ENCODE measurements around the gene CLEC2L. TPM values are rescaled to one million over a fixed set of nuclear protein-coding genes. Genes with fewer than 3 reads are reported as not detected.

The CLEC2L gene
- total RNA-seq, 4 donors from 2014 or later: 3.1 TPM; not detected in 3

- 68 to 69% methylated on average over 5 of the region's 5 CpGs for WGBS, 2 donors
These were observed 33.4 kb upstream of the CLEC2L start for GRCh38 chr7:139490130-139490529.

DNA sequence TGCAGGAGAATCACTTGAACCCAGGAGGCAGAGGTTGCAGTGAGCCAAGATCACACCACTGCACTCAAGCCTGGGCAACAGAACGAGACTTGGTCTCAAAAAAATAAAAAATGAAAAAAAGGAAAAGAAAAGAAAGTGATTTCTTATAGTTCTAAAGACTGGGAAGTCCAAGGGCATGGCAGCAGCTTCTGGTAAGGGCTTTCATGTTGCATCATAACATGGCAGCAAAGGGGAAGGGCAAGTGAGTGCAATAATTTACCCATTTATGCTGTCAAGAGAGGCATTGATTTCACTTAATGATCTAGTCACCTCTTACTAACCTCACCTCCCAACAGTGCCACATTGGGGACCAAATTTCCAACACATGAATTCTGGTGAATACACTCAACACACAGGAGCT lies 31.2 kb upstream of the CLEC2L start:
- DNase-seq (ENCODE audit: low spot score in 2 of 2): no peak
- H3K36me3 ChIP-seq: no peaks in the 10 kb centered on the region
- 86 to 87% methylated on average over 1 of the region's 1 CpG for WGBS, 2 donors
- no peak overlapping the region for H3K4me3 ChIP-seq
- H3K4me1 ChIP-seq: peaks cover 0 to 5% (median 0%) of the 10 kb centered on the region in 4 donors
- no peaks in the 10 kb centered on the region for H3K27me3 ChIP-seq
- TF ChIP-seq CTCF (IDR thresholded peaks at IDR 0.05) (no peak), POLR2A (IDR thresholded peaks at IDR 0.05) (no peak), EP300 (IDR thresholded peaks at IDR 0.05) (no peak)
- H3K9me3 ChIP-seq: peaks cover 0 to 18% (median 0%) of the 10 kb centered on the region in 4 donors
- H3K27ac ChIP-seq: no peak overlapping the region

More at GRCh38 chr7:139490130-139490529, 33.4 kb upstream of the CLEC2L start:
- TF ChIP-seq POLR2A (IDR thresholded peaks at IDR 0.05): no peak
- TF ChIP-seq EP300 (IDR thresholded peaks at IDR 0.05): peak in 1 of 2 donors; percentile 39
- H3K27me3 ChIP-seq: peaks cover 0 to 13% of the 10 kb centered on the region in 2 donors
- H3K27ac ChIP-seq: peak overlapping the region in 1 of 4 donors; percentile 70
- H3K4me3 ChIP-seq: no peak overlapping the region
- peak in 1 of 2 donors; percentile 9 for DNase-seq (ENCODE audit: low spot score in 2 of 2)
- H3K9me3 ChIP-seq: peaks cover 0 to 18% (median 0%) of the 10 kb centered on the region in 4 donors
- peaks cover 0 to under 1% (median 0%) of the 10 kb centered on the region in 4 donors for H3K4me1 ChIP-seq
- no peaks in the 10 kb centered on the region for H3K36me3 ChIP-seq

DNA sequence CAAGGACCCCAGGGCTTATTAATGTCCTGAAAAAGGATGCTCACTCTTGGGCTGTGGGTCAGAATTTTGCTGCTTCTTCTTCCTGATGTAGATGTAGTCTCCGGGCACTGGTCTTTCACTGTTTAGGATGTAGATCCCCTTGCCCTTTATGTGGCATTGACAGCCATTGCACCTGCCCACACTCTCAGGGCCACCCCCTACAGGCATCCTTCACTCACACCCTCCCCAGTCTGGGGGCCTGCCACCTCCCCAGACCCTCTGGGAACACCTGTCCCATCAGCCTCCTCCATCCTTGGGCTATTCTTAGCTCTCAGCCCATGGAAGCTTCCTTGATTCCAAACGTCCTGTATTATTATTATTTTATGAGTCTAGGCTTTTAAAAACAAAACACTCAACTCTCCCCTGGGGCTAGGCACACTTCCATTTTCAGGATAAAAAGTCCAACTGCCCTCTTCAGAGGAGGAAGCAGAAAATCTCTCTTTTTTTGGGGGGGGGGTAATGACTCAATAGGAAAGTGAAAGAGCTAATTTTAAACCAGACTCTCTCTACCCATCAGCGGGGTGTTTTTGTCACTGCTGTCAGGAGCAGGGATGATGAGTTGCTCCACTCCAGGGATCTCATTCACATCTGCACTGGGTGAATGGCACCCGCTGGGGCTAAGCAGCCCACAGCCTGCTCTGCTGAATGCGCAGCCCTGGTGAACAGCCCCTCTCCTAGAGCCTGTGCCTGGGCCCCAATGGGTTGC lies 28.5 kb upstream of the CLEC2L start:
- Histone ChIP-seq H3K4me3 (no peak overlapping the region), H3K27me3 (no peaks in the 10 kb centered on the region), H3K9me3 (peaks cover 0 to 18% (median 0%) of the 10 kb centered on the region in 4 donors), H3K36me3 (no peaks in the 10 kb centered on the region), H3K27ac (no peak overlapping the region), H3K4me1 (peaks cover 0 to 9% (median 2%) of the 10 kb centered on the region in 4 donors)
- TF ChIP-seq EP300 (IDR thresholded peaks at IDR 0.05): no peak
- TF ChIP-seq POLR2A (IDR thresholded peaks at IDR 0.05): no peak
- no peak for TF ChIP-seq CTCF (IDR thresholded peaks at IDR 0.05)
- WGBS, 2 donors: 45 to 46% methylated on average over 5 of the region's 5 CpGs
- no peak for DNase-seq (ENCODE audit: low spot score in 2 of 2)

- peaks cover 0 to 11% (median 2%) of the 10 kb centered on the region in 4 donors for H3K4me1 ChIP-seq
- no peak for TF ChIP-seq CTCF (IDR thresholded peaks at IDR 0.05)
- no peak for TF ChIP-seq POLR2A (IDR thresholded peaks at IDR 0.05)
- no peak for TF ChIP-seq EP300 (IDR thresholded peaks at IDR 0.05)
- peaks cover 0 to 18% (median 0%) of the 10 kb centered on the region in 4 donors for H3K9me3 ChIP-seq
- no peaks in the 10 kb centered on the region for H3K36me3 ChIP-seq
- no peak overlapping the region for H3K4me3 ChIP-seq
- no peaks in the 10 kb centered on the region for H3K27me3 ChIP-seq
- 75 to 76% methylated on average over 8 of the region's 8 CpGs for WGBS, 2 donors
- DNase-seq (ENCODE audit: low spot score in 2 of 2): no peak
- no peak overlapping the region for H3K27ac ChIP-seq
These were observed 27.8 kb upstream of the CLEC2L start for GRCh38 chr7:139495580-139496125.

DNA sequence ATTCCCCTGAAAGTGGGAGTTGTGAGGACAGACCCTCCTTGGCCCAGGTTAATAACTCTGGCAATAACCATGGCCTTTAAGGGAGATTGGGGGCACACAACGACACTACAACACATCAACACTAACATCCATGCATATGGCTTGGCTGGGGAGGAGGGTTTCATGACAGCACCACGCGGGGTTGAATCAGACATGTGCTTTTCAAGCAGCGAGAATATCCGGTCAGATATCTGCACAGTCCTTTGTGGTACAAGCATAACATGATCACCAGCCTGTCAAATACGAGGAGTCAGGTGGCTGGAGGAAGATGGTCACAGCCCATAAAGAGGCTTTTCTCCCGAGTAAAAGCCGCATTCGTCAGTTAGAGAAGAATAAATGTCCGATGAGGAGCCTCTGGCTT lies 27.0 kb upstream of the CLEC2L start:
- TF ChIP-seq EP300 (IDR thresholded peaks at IDR 0.05) (no peak), CTCF (IDR thresholded peaks at IDR 0.05) (no peak), POLR2A (IDR thresholded peaks at IDR 0.05) (no peak)
- 80 to 81% methylated on average over 10 of the region's 10 CpGs for WGBS, 2 donors
- DNase-seq (ENCODE audit: low spot score in 2 of 2): no peak
- H3K9me3 ChIP-seq: peaks cover 0 to 18% (median 0%) of the 10 kb centered on the region in 4 donors
- no peaks in the 10 kb centered on the region for H3K27me3 ChIP-seq
- H3K27ac ChIP-seq: no peak overlapping the region
- no peaks in the 10 kb centered on the region for H3K36me3 ChIP-seq
- no peak overlapping the region for H3K4me3 ChIP-seq
- peaks cover 0 to 11% (median 2%) of the 10 kb centered on the region in 4 donors for H3K4me1 ChIP-seq

All from tibial nerve (tissue), 4 donors.